ENCODE results near the gene FERMT2.

Gene FERMT2

GRCh38 chr14:52950898-52951680 is at the start of gene FERMT2:
Gene FERMT2, minus strand, starts transcription at chr14:52951050. Its CDS starts 482 bp downstream, at chr14:52950568.
- TF ChIP-seq CTCF (IDR thresholded peaks at IDR 0.05; ENCODE audit: low read length, missing control alignments), result no peak
- H3K4me3 ChIP-seq (replicated peaks; ENCODE audit: low read depth, low read length), result peak within 1 kb of the TSS; percentile 99
- DNase-seq (ENCODE audit: low read depth), result peak; percentile 89

- no peak overlapping the region for H3K4me3 ChIP-seq (replicated peaks; ENCODE audit: low read depth, low read length)
- DNase-seq (ENCODE audit: low read depth), result peak; percentile 93
- TF ChIP-seq CTCF (IDR thresholded peaks at IDR 0.05; ENCODE audit: low read length, missing control alignments), result no peak
These were observed 47.6 kb upstream of the FERMT2 start for GRCh38 chr14:52998376-52999015.

DNA sequence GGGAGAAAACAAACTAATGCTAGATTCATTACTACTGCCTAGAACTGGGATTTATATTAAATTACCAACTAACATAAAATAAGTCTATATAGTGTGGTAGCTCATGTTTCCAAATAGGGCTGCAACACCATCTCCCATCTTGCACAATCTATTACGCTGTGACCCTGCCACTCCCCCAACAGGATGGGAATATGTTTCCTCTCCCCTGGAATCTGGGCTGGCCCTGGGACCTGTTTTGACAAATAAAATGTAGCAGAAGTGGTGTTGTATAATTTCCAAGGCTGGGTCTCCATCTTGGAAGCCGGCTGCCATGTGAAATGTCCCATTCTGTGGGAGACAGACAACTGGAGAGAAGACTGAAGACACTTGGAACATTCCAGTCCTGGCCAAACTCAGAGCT is 45.6 kb upstream of the FERMT2 start:
- DNase-seq (ENCODE audit: low read depth), result peak; percentile 17
- H3K4me3 ChIP-seq (replicated peaks; ENCODE audit: low read depth, low read length), result no peak overlapping the region
- TF ChIP-seq CTCF (IDR thresholded peaks at IDR 0.05; ENCODE audit: low read length, missing control alignments), result no peak

DNA sequence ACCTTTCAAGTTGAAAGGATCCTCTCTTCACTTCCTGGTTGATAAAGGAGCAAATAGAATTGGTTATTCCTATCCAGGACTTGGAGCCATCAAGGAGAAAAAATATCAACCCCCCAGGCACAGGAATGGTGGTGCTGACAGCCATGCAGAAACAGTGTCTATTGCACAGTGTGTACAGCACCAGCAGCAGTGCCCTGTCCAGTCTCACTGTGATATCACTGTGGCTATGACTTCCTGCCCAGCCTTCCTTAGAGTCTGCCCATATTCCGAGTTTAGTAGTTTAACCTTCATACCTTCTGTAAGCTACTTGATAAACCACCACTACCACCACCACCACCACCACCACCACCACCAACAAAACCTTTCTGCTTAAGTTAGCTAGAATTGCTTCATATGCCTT is 45.1 kb upstream of the FERMT2 start:
- no peak for DNase-seq (ENCODE audit: low read depth)
- no peak for TF ChIP-seq CTCF (IDR thresholded peaks at IDR 0.05; ENCODE audit: low read length, missing control alignments)

GRCh38 chr14:52992236-52992870 is 41.5 kb upstream of the FERMT2 start:
- peak; percentile 59 for DNase-seq (ENCODE audit: low read depth)
- no peak for TF ChIP-seq CTCF (IDR thresholded peaks at IDR 0.05; ENCODE audit: low read length, missing control alignments)
- no peak overlapping the region for H3K4me3 ChIP-seq (replicated peaks; ENCODE audit: low read depth, low read length)

More for the DNA sequence above, 45.1 kb upstream of the FERMT2 start:
- no peak overlapping the region for H3K4me3 ChIP-seq (replicated peaks; ENCODE audit: low read depth, low read length)

DNA sequence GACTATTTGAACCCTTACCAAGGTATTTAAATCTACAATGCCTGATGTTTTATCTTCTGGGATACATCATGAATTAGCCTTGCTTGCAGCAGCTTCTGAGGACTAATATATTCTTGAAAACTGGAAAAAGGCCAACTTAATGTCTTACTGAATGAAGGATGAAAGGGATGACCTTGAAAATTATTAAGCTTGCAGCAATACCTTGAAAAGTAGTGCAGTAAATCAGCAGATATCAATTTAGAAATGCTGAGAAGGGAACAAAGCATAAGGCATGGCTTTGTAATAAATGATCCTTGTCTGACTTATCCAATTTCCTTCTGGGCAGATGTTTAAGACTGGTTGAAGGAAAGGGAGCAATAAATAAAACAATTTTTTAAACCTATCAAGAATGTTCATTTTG is 37.3 kb upstream of the FERMT2 start:
- H3K4me3 ChIP-seq (replicated peaks; ENCODE audit: low read depth, low read length), result no peak overlapping the region
- TF ChIP-seq CTCF (IDR thresholded peaks at IDR 0.05; ENCODE audit: low read length, missing control alignments), result no peak
- DNase-seq (ENCODE audit: low read depth), result no peak

All from fibroblast of pulmonary artery (primary cell).